ENCODE results near the gene GTPBP3.
"Not testable (repeated sequence)": the region's sequence is repeated elsewhere in the genome, so short reads cannot be mapped to it uniquely, and the experiment has no call there.

The GTPBP3 gene

GRCh38 chr19:17341845-17342244 lies 4.5 kb downstream of the GTPBP3 start:
- DNase-seq (ENCODE audit: low read depth) = no peak

GRCh38 chr19:17346109-17346671 lies 8.8 kb downstream of the GTPBP3 start:
- no peak for DNase-seq (ENCODE audit: low read depth)

- DNase-seq (ENCODE audit: low read depth) = no peak
Measured at GRCh38 chr19:17347361-17347760, 10.0 kb downstream of the GTPBP3 start.

- no peak for DNase-seq (ENCODE audit: low read depth)
Measured at GRCh38 chr19:17347877-17348276, 10.5 kb downstream of the GTPBP3 start.

GRCh38 chr19:17348700-17349099 lies 11.3 kb downstream of the GTPBP3 start:
- DNase-seq (ENCODE audit: low read depth) = no peak

GRCh38 chr19:17351815-17352435 lies 14.6 kb downstream of the GTPBP3 start:
- no peak for DNase-seq (ENCODE audit: low read depth)

- DNase-seq (ENCODE audit: low read depth) = peak; percentile 76
Measured at GRCh38 chr19:17352608-17353280, 15.4 kb downstream of the GTPBP3 start.

- DNase-seq (ENCODE audit: low read depth) = no peak
Measured at GRCh38 chr19:17353386-17353785, 16.0 kb downstream of the GTPBP3 start.

GRCh38 chr19:17357078-17357666 lies 19.8 kb downstream of the GTPBP3 start:
- no peak for DNase-seq (ENCODE audit: low read depth)

- DNase-seq (ENCODE audit: low read depth) = no peak
Measured at GRCh38 chr19:17357724-17358123, 20.4 kb downstream of the GTPBP3 start.

GRCh38 chr19:17358395-17358794 lies 21.0 kb downstream of the GTPBP3 start:
- DNase-seq (ENCODE audit: low read depth) = no peak

GRCh38 chr19:17359905-17360800 lies 22.8 kb downstream of the GTPBP3 start:
- DNase-seq (ENCODE audit: low read depth) = no peak

GRCh38 chr19:17363852-17364605 lies 26.7 kb downstream of the GTPBP3 start:
- DNase-seq (ENCODE audit: low read depth) = not testable (repeated sequence)

GRCh38 chr19:17365361-17365760 lies 28.0 kb downstream of the GTPBP3 start:
- DNase-seq (ENCODE audit: low read depth) = no peak

GRCh38 chr19:17370026-17370587 lies 32.8 kb downstream of the GTPBP3 start:
- DNase-seq (ENCODE audit: low read depth) = no peak

GRCh38 chr19:17376935-17377600 lies 39.7 kb downstream of the GTPBP3 start, which contains the start of gene PLVAP:
TSS of gene PLVAP (minus strand) at chr19:17377342. CDS start at chr19:17377288, 54 bp downstream.
- DNase-seq (ENCODE audit: low read depth) = no peak

GRCh38 chr19:17378271-17378670 lies 40.9 kb downstream of the GTPBP3 start:
- DNase-seq (ENCODE audit: low read depth) = no peak

GRCh38 chr19:17379221-17379631 lies 41.9 kb downstream of the GTPBP3 start:
- DNase-seq (ENCODE audit: low read depth) = peak; percentile 66

- no peak for DNase-seq (ENCODE audit: low read depth)
Measured at GRCh38 chr19:17380426-17381138, 43.2 kb downstream of the GTPBP3 start.
